HUES48 (cell line): Measurements from ENCODE around the gene CLSTN1.

Experiments
- H3K27ac ChIP-seq: one replicate; pipeline ENCODE4 v1.7.0; 2013; ENCODE audit warnings: low read depth, low read length, inconsistent platforms
- H3K27me3 ChIP-seq: 2 replicates; pipeline ENCODE4 v1.6.1; 2013; ENCODE audit warnings: mild to moderate bottlenecking, low read length; ENCODE audit not compliant: control insufficient read depth, insufficient read depth
- H3K36me3 ChIP-seq: 2 replicates; pipeline ENCODE4 v1.6.1; 2013; ENCODE audit warnings: low read length; ENCODE audit not compliant: control insufficient read depth, insufficient read depth
- H3K4me1 ChIP-seq: 2 replicates; pipeline ENCODE4 v1.6.1; 2013; ENCODE audit warnings: mild to moderate bottlenecking, low read length; ENCODE audit not compliant: control insufficient read depth, insufficient read depth
- H3K4me3 ChIP-seq: 2 replicates; pipeline ENCODE4 v1.5.1; 2013; ENCODE audit warnings: mild to moderate bottlenecking, low read depth, low read length
- H3K9ac ChIP-seq: 2 replicates; pipeline ENCODE4 v1.6.1; 2013; ENCODE audit warnings: mild to moderate bottlenecking, low read depth, low read length, moderate library complexity
- H3K9me3 ChIP-seq: 2 replicates; pipeline ENCODE4 v1.6.1; 2013; ENCODE audit warnings: low read length; ENCODE audit not compliant: control insufficient read depth, insufficient read depth

CLSTN1 gene

GRCh38 chr1:9728451-9729295 is 95.1 kb downstream of the CLSTN1 start:
- no peaks in the 10 kb centered on the region for H3K9me3 ChIP-seq
- no peaks in the 10 kb centered on the region for H3K4me1 ChIP-seq
- H3K27me3 ChIP-seq, result no peaks in the 10 kb centered on the region
- no peak overlapping the region for H3K27ac ChIP-seq
- no peak overlapping the region for H3K4me3 ChIP-seq
- H3K9ac ChIP-seq, result no peak overlapping the region
- peaks cover 69% of the 10 kb centered on the region for H3K36me3 ChIP-seq

- H3K36me3 ChIP-seq, result peaks cover 69% of the 10 kb centered on the region
- H3K27ac ChIP-seq, result no peak overlapping the region
- no peak overlapping the region for H3K4me3 ChIP-seq
- no peak overlapping the region for H3K9ac ChIP-seq
- H3K9me3 ChIP-seq, result no peaks in the 10 kb centered on the region; the same call in 1 of the 2 replicates
- no peaks in the 10 kb centered on the region for H3K4me1 ChIP-seq
- no peaks in the 10 kb centered on the region for H3K27me3 ChIP-seq
Observed at GRCh38 chr1:9726905-9727595, 96.7 kb downstream of the CLSTN1 start.

GRCh38 chr1:9726406-9726805 is 97.4 kb downstream of the CLSTN1 start:
- no peaks in the 10 kb centered on the region; the same call in 1 of the 2 replicates for H3K9me3 ChIP-seq
- H3K4me3 ChIP-seq, result no peak overlapping the region
- H3K27ac ChIP-seq, result no peak overlapping the region
- H3K4me1 ChIP-seq, result peaks cover 3% of the 10 kb centered on the region; the same call in 1 of the 2 replicates
- H3K36me3 ChIP-seq, result peaks cover 64% of the 10 kb centered on the region
- no peak overlapping the region for H3K9ac ChIP-seq
- H3K27me3 ChIP-seq, result no peaks in the 10 kb centered on the region

GRCh38 chr1:9724706-9725476 is 98.9 kb downstream of the CLSTN1 start:
- Histone ChIP-seq H3K27ac (no peak overlapping the region), H3K36me3 (peaks cover 50% of the 10 kb centered on the region), H3K9ac (no peak overlapping the region), H3K4me3 (no peak overlapping the region), H3K27me3 (no peaks in the 10 kb centered on the region), H3K9me3 (no peaks in the 10 kb centered on the region; the same call in 1 of the 2 replicates), H3K4me1 (peaks cover 7% of the 10 kb centered on the region; the same call in 1 of the 2 replicates)

DNA sequence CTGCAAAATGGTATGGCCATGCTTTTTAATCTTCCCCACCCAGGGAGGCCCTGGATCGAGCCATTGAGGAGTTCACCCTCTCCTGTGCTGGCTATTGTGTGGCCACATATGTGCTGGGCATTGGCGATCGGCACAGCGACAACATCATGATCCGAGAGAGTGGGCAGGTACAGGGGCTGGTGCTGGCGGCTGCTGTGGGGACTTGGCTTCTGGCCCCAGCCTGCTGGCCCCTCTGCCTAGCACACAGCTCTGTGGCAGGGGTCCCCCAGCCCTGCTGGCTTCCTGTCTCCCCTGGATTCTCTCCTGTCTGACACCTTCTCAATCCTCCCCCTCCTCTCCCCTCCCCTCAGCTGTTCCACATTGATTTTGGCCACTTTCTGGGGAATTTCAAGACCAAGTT is 99.8 kb downstream of the CLSTN1 start:
- Histone ChIP-seq H3K9me3 (no peaks in the 10 kb centered on the region; the same call in 1 of the 2 replicates), H3K27ac (no peak overlapping the region), H3K4me3 (no peak overlapping the region), H3K4me1 (peaks cover 7% of the 10 kb centered on the region; the same call in 1 of the 2 replicates), H3K27me3 (no peaks in the 10 kb centered on the region), H3K9ac (no peak overlapping the region), H3K36me3 (peaks cover 45% of the 10 kb centered on the region)

- Histone ChIP-seq H3K4me3 (no peak overlapping the region), H3K4me1 (peaks cover 7% of the 10 kb centered on the region; the same call in 1 of the 2 replicates), H3K27me3 (no peaks in the 10 kb centered on the region), H3K36me3 (peaks cover 43% of the 10 kb centered on the region), H3K9me3 (no peaks in the 10 kb centered on the region; the same call in 1 of the 2 replicates), H3K9ac (no peak overlapping the region), H3K27ac (no peak overlapping the region)
Observed at GRCh38 chr1:9723068-9723805, 100.5 kb downstream of the CLSTN1 start.

DNA sequence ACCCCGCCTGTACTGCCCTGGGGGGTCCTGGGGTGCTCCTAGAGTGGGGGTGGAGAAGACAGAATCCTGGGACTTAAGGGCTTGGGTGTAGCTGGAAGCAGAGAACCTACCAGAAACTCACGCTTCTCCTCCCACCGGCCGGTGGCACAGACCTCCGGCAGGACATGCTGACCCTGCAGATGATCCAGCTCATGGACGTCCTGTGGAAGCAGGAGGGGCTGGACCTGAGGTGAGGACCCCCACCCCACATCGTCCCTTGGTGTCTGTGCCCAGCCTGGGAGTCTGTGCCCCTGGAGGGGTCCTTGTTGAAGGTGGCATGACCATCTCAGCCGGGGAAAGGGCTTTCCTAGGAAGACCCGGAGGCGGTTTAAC is 101.4 kb downstream of the CLSTN1 start:
- Histone ChIP-seq H3K9me3 (no peaks in the 10 kb centered on the region; the same call in 1 of the 2 replicates), H3K4me3 (no peak overlapping the region), H3K9ac (no peak overlapping the region), H3K27me3 (no peaks in the 10 kb centered on the region), H3K4me1 (peaks cover 12% of the 10 kb centered on the region; the same call in 1 of the 2 replicates), H3K27ac (no peak overlapping the region), H3K36me3 (peaks cover 38% of the 10 kb centered on the region)

DNA sequence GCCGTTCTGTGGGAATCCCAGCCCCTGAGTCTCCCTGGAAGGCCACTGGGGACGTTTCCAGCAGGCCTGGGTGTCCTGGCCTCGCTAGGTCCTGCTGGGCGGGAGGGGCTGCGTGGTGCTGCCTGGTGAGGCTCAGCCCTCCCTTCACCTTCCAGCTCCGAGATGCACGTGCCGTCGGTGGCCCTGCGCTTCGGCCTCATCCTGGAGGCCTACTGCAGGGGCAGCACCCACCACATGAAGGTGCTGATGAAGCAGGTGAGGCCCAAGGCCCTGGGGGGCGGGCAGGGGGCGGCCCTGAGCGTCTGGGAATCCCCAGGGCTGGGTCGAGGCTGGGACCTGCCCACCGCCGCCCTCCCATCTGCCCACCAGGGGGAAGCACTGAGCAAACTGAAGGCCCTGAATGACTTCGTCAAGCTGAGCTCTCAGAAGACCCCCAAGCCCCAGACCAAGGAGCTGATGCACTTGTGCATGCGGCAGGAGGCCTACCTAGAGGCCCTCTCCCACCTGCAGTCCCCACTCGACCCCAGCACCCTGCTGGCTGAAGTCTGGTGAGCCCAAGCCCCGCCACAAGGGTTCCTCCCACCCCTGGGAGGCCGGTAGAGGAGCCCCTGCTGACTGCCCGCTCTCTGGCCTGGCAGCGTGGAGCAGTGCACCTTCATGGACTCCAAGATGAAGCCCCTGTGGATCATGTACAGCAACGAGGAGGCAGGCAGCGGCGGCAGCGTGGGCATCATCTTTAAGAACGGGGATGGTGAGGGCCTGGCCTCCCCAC is 102.0 kb downstream of the CLSTN1 start:
- Histone ChIP-seq H3K4me1 (peaks cover 18% of the 10 kb centered on the region; the same call in 1 of the 2 replicates), H3K9ac (no peak overlapping the region), H3K27ac (no peak overlapping the region), H3K27me3 (no peaks in the 10 kb centered on the region), H3K4me3 (no peak overlapping the region), H3K9me3 (no peaks in the 10 kb centered on the region; the same call in 1 of the 2 replicates), H3K36me3 (peaks cover 33% of the 10 kb centered on the region)

DNA sequence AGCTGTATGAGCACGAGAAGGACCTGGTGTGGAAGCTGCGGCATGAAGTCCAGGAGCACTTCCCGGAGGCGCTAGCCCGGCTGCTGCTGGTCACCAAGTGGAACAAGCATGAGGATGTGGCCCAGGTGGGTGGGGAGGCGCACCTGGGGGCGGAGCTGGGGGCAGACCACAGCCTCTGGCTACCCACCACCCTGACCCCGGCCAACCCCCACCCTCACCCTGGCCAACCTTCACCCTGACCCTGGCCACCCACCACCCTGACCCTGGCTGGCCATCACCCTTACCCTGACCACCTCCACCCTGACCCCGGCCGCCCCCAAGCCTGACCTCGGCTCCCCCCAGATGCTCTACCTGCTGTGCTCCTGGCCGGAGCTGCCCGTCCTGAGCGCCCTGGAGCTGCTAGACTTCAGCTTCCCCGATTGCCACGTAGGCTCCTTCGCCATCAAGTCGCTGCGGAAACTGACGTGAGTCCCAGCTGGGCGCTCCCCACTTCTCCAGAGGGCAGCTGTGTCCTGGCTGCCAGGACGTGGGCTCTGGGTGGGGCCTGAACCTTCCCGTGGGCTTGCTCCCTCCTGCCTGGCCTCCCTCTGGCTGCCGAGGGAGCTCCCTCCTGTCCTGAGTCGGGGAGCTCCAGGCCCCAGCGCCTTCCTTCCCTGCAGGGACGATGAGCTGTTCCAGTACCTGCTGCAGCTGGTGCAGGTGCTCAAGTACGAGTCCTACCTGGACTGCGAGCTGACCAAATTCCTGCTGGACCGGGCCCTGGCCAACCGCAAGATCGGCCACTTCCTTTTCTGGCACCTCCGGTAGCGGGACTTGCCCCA is 102.8 kb downstream of the CLSTN1 start:
- Histone ChIP-seq H3K9ac (no peak overlapping the region), H3K27ac (no peak overlapping the region), H3K4me1 (peaks cover 18% of the 10 kb centered on the region; the same call in 1 of the 2 replicates), H3K9me3 (no peaks in the 10 kb centered on the region; the same call in 1 of the 2 replicates), H3K27me3 (no peaks in the 10 kb centered on the region), H3K36me3 (peaks cover 37% of the 10 kb centered on the region), H3K4me3 (no peak overlapping the region)
